HepG2 (cell line): ENCODE data around the gene AJM1. TPM values are rescaled to one million over a fixed set of nuclear protein-coding genes. Genes with fewer than 3 reads are reported as not detected.

Experiments
- ATF2 ChIP-seq: sonication (generic); formaldehyde crosslinking; IDR thresholded peaks from 2 replicates; pipeline ENCODE4 v1.4.0; 2020; ENCODE audit warnings: missing genetic modification reagents
- BHLHE40 ChIP-seq: IDR thresholded peaks from 2 replicates; pipeline ENCODE4 v1.6.1; 2011; ENCODE audit warnings: low read length, improper control_type of control experiment
- CCDC6 ChIP-seq: sonication (generic); formaldehyde crosslinking; IDR thresholded peaks from 2 replicates; pipeline ENCODE4 v1.8.1; 2022; ENCODE audit warnings: mild to moderate bottlenecking, missing genetic modification reagents, moderate library complexity
- CEBPZ ChIP-seq: IDR thresholded peaks from 2 replicates; pipeline ENCODE4 v1.6.1; 2012; ENCODE audit warnings: low read length, improper control_type of control experiment
- CENPT ChIP-seq: sonication (generic); formaldehyde crosslinking; IDR thresholded peaks from 2 replicates; pipeline ENCODE4 v1.8.0; 2022; ENCODE audit warnings: low read depth, mild to moderate bottlenecking, moderate library complexity, missing genetic modification reagents
- CREBL2 ChIP-seq: sonication (generic); formaldehyde crosslinking; IDR thresholded peaks from 2 replicates; pipeline ENCODE4 v1.8.1; 2023; ENCODE audit warnings: missing genetic modification reagents, mild to moderate bottlenecking, borderline replicate concordance
- HNF1B ChIP-seq: sonication (generic); formaldehyde crosslinking; IDR thresholded peaks from 2 replicates; pipeline ENCODE4 v1.5.1; 2020; ENCODE audit warnings: mild to moderate bottlenecking, moderate library complexity, missing genetic modification reagents
- KLF15 ChIP-seq: sonication (generic); formaldehyde crosslinking; IDR thresholded peaks from 2 replicates; pipeline ENCODE4 v1.8.1; 2023; ENCODE audit warnings: borderline replicate concordance, mild to moderate bottlenecking, inconsistent platforms, missing genetic modification reagents, mixed read lengths
- NFIB ChIP-seq: sonication (generic); formaldehyde crosslinking; IDR thresholded peaks from 2 replicates; pipeline ENCODE4 v1.9.0; 2021; ENCODE audit warnings: missing genetic modification reagents, mild to moderate bottlenecking, borderline replicate concordance
- NR2C2 ChIP-seq: sonication (generic); formaldehyde crosslinking; IDR thresholded peaks from 2 replicates; pipeline ENCODE4 v1.4.0; 2020; ENCODE audit warnings: missing genetic modification reagents, mild to moderate bottlenecking, moderate library complexity, borderline replicate concordance
- PPARG ChIP-seq: conservative IDR thresholded peaks from 2 replicates; pipeline ENCODE4 v1.6.1; 2016; ENCODE audit warnings: missing biosample characterization, missing genetic modification reagents
- ZBTB2 ChIP-seq: sonication (generic); formaldehyde crosslinking; IDR thresholded peaks from 2 replicates; pipeline ENCODE4 v1.8.0; 2022; ENCODE audit warnings: low read depth, missing genetic modification reagents
- ZBTB25 ChIP-seq: IDR thresholded peaks from 2 replicates; pipeline ENCODE4 v1.6.1; 2018; ENCODE audit warnings: missing genetic modification reagents
- ZNF18 ChIP-seq: sonication (generic); formaldehyde crosslinking; IDR thresholded peaks from 2 replicates; pipeline ENCODE4 v1.8.0; 2022; ENCODE audit warnings: mild to moderate bottlenecking, missing genetic modification reagents; ENCODE audit not compliant: insufficient replicate concordance
- ZNF296 ChIP-seq: sonication (generic); formaldehyde crosslinking; conservative IDR thresholded peaks from 2 replicates; pipeline ENCODE4 v1.5.0; 2020; ENCODE audit warnings: mild to moderate bottlenecking, missing genetic modification reagents
- ZNF547 ChIP-seq: sonication (generic); formaldehyde crosslinking; IDR thresholded peaks from 2 replicates; pipeline ENCODE4 v1.5.1; 2020; ENCODE audit warnings: mild to moderate bottlenecking, missing genetic modification reagents
- polyA plus RNA-seq, 8 experiments: library from polyadenylated mRNA; depleted of rRNA in 3 of 8; stranded (reverse) in 7 of 8; unstranded in 1 of 8; fragments of >200 nt; fragmentation: Illumina TruSeq in 4 of 8; extraction: Trizol in 4 of 8; gene quantifications; 2 replicates each; pipeline versions ENCODE4 v1.2.1 to v1.2.3, GENCODE V29; 2011 to 2016; ENCODE audit warnings: low read depth in 4 of 8, missing spikeins in 1 of 8, mixed read lengths in 1 of 8; ENCODE audit not compliant: insufficient read depth in 1 of 8
- total RNA-seq, 5 experiments: library from RNA; depleted of rRNA; stranded (reverse); fragments of >200 nt; fragmentation: Illumina TruSeq; extraction: Trizol; gene quantifications; 2 replicates each; pipeline ENCODE4 v1.2.3, GENCODE V29; 2016; ENCODE audit warnings: low read depth in 1 of 5

The AJM1 gene
- total and polyA plus RNA-seq, 2 of the 13 experiments (the other 11 are each of a cell fraction or from before 2014, with no cell fraction given): 1.1 to 1.2 TPM

- TF ChIP-seq ZBTB25 (CRISPR knock-in tag) (0 out of 2 replicates have a peak, but pooled peaks have one; percentile 25), CREBL2 (CRISPR knock-in tag) (0 out of 2 replicates have a peak, but pooled peaks have one; percentile 34), ZNF547 (CRISPR knock-in tag) (peak; percentile 89), ZNF18 (CRISPR knock-in tag) (no peak), ZBTB2 (CRISPR knock-in tag) (0 out of 2 replicates have a peak, but pooled peaks have one; percentile 41), BHLHE40 (0 out of 2 replicates have a peak, but pooled peaks have one; percentile 9), CENPT (CRISPR knock-in tag) (0 out of 2 replicates have a peak, but pooled peaks have one; percentile 77), PPARG (CRISPR knock-in tag) (no peak), CEBPZ (peak; percentile 77; the same call in 1 of the 2 replicates), ATF2 (CRISPR knock-in tag) (peak; percentile 51; the same call in 1 of the 2 replicates), NFIB (CRISPR knock-in tag) (no peak), HNF1B (CRISPR knock-in tag) (peak; percentile 72; the same call in 1 of the 2 replicates), KLF15 (CRISPR knock-in tag) (0 out of 2 replicates have a peak, but pooled peaks have one; percentile 24), ZNF296 (no peak), CCDC6 (CRISPR knock-in tag) (0 out of 2 replicates have a peak, but pooled peaks have one; percentile 48), NR2C2 (CRISPR knock-in tag) (peak; percentile 41; the same call in 1 of the 2 replicates)
Measured at GRCh38 chr9:136885950-136886578, 43.8 kb downstream of the AJM1 start, which contains the start of gene TRAF2 (continued).
